Adrenal gland (tissue), 5 donors: ENCODE measurements around the gene OPCML.

Experiments used
- POLR2A ChIP-seq, 2 donors: fragments of 450-650 bp; IDR thresholded peaks; one replicate each; pipeline ENCODE4 v1.6.1; 2017; ENCODE audit warnings: antibody characterized with exemption in 2 of 2, mild to moderate bottlenecking in 2 of 2, moderate library complexity in 1 of 2
- TF ChIP-seq, protein P1 (sequence below), 6 experiments: fragments of 450-650 bp in 4 of 6; fragments of 200-600 bp in 2 of 6; sonication (generic) in 1 of 6; IDR thresholded peaks; 1 replicate in 5 of 6; 2 replicates in 1 of 6; pipeline versions ENCODE4 v1.5.1 to v1.8.0; 2016 to 2021; ENCODE audit warnings: antibody characterized with exemption in 6 of 6, mild to moderate bottlenecking in 2 of 6, moderate library complexity in 1 of 6
- donor health status: DM: no; HTN: no; CAD: no.

DNA sequence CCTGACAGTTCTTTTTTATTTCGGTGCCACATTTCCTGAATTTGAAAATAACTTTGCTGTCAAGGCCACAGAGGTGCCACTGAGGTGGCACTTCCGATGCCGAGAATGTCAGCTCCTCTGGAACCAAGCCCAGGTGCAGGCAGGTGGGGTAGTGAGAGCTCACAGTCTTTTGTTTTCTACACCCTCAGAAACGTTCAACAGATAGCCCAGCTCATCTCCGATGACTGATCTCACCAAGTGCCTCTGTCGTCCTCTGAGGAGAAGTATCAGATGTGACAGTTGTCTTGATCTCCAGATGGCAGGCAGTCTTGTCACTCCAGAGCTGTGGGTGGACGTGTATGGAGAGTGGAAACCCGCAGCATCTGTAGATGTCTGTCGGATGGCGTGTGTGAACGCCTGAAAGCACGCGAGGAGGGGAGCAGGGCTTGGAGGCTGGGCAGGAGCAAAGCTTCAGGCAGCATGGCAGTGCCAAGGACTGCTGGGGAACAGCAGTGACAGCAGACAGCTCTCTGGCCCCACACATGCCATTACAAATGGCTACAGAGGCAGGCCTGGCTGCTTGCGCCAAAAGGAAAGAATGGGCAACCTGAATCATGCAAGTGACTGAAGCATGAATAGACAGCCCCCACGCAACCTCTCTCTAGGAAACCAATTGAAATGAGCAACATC, 877.0 kb downstream of the OPCML start:
- TF ChIP-seq, protein P1, sequence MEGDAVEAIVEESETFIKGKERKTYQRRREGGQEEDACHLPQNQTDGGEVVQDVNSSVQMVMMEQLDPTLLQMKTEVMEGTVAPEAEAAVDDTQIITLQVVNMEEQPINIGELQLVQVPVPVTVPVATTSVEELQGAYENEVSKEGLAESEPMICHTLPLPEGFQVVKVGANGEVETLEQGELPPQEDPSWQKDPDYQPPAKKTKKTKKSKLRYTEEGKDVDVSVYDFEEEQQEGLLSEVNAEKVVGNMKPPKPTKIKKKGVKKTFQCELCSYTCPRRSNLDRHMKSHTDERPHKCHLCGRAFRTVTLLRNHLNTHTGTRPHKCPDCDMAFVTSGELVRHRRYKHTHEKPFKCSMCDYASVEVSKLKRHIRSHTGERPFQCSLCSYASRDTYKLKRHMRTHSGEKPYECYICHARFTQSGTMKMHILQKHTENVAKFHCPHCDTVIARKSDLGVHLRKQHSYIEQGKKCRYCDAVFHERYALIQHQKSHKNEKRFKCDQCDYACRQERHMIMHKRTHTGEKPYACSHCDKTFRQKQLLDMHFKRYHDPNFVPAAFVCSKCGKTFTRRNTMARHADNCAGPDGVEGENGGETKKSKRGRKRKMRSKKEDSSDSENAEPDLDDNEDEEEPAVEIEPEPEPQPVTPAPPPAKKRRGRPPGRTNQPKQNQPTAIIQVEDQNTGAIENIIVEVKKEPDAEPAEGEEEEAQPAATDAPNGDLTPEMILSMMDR (IDR thresholded peaks at IDR 0.05): no peak
- TF ChIP-seq POLR2A (IDR thresholded peaks at IDR 0.05): no peak
